Measurements from ENCODE around the gene BCL7A.
A peak's percentile ranks its signal among the peaks of the same experiment; 100 is the strongest.
"Not testable (repeated sequence)": the region's sequence is repeated elsewhere in the genome, so short reads cannot be mapped to it uniquely, and the experiment has no call there.

Gene BCL7A

DNA sequence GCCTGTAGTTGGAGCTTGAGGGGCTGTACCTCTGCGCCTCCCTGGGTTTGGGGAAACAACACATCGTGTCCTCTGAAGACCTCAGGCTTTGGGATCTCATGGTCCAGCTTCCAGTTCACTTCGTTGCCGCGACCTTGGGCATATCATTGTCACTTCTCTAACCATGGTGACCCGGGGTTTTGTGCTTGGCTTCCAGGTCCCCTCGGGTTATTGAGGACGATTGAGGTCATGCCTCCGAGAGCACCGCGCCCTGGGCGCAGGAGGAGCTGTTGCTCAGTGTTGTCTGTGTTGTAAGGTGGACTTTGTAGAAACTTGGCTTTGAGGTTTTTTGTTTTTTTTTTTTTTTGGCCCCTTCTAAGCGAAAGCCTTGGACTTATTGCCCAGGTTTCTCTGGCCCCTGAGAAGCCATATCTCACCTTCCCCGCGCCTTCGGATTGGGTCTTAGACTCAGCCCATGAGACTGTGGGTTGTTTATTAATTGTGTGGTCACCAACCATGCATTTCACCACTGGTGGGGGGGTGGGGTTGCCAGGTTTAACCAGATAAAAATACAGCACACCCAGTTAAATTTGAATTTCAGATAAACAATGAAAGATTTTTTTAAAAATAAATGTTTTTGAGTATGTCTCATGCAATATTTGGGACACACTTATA, 2.6 kb downstream of the BCL7A start:
- no peak for DNase-seq (ENCODE audit: low read depth in 2 of 3, low spot score in 1 of 3)

DNA sequence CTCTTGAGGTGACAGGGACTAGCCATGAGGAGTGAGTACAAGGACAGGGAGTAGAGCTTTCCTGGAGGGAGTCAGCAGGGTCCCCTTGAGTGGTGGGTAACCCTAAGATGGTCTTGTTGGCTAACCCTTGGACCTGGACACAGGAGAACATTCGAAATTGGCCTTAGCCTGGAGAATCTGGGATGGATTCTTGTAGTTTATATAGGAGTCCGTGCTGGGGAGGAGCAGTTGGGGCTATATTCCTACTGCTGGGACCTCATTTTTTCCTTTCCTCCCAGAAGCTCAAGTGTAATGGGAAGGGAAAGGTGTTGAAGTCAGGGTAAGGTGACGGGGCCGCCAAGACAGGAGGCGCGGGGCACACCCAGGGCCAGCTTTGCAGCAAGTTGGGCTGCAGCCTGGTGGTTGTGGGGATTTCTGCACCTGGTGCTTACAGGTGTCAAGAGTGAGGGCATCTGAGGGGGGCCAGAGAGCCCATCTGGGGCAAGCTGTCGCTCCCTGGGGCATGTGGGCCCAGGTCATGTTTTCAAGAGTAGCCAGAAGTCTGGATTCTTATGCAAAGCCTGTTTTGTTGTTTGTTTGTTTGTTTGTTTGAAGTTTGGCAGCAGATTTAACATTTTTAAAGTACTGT, 5.1 kb downstream of the BCL7A start:
- DNase-seq (ENCODE audit: low read depth in 2 of 3, low spot score in 1 of 3): no peak

GRCh38 chr12:122028165-122028904, 6.7 kb downstream of the BCL7A start:
- DNase-seq (ENCODE audit: low read depth in 2 of 3, low spot score in 1 of 3): no peak

DNA sequence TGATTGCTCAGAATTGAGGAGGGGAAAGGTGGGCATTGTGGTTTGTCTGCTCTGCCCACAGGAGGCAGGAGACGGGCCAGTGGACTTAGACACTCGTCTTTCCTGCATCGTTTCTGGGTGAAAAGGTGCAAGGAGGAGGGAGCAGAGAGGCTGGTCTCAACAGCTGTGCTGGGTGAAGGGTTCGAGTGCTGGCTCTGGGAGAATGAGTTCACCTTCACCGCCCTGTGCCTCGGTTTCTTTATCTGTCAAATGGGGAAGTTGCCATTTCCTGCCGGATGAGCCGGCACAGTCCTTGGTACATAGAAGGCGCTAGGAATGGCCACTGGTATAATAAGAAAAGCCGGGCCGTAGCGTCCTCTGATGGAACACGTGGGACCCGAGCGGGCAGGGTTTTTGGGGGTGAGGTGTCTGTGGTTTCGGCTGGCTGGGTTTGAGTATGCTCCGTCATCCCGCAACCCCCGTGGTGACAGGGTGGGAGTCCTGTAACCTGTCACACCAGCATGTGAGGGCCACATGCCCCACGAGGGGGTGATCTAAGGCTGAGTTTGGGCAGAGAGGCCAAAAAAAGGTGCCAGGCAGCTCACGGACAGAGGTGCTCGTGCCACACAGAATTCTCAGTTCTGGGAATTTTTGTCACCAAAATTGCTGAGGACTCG, 7.3 kb downstream of the BCL7A start:
- DNase-seq (ENCODE audit: low read depth in 2 of 3, low spot score in 1 of 3): no peak

DNA sequence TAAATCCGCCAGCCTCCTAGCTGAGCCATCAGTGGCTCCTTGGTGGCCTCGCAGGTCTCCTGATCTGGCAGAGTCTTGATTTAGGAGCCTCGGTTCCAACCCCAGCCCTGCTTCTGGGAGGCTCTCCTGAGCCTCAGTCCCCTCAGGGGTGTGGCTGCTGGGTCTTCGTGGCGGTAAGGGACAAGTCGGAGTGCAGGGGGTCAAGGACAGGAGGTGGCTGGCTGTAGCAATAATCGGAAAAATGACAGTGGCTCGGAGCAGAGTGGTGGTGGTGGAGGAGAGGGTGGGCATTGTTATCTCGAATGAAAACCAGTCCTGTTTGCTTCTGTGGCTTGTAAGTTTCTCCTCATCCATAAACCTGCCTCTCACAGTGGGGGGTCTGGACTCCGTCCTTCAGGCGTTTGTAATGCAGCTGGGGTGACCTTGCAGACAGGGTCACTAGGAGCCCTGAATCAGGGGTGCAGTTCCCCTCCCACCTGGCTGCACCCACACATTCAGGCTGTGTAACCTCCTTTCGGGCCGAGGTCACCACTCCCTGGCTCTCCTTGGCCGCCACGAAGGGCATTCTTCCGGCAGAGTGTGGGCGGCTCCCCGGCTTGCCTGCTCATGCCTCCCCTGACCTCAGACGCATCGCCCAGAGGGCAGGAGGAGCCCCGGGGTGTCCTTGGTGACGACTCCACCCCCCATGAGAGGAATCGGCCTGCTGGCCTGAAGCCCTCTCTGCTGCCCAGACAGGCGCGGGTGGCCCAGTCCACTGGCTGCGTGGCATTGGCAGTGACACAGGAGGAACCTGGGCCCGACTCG, 8.1 kb downstream of the BCL7A start:
- no peak for DNase-seq (ENCODE audit: low read depth in 2 of 3, low spot score in 1 of 3)

- DNase-seq (ENCODE audit: low read depth in 2 of 3, low spot score in 1 of 3): no peak
Observed at GRCh38 chr12:122030424-122031035, 8.8 kb downstream of the BCL7A start.

DNA sequence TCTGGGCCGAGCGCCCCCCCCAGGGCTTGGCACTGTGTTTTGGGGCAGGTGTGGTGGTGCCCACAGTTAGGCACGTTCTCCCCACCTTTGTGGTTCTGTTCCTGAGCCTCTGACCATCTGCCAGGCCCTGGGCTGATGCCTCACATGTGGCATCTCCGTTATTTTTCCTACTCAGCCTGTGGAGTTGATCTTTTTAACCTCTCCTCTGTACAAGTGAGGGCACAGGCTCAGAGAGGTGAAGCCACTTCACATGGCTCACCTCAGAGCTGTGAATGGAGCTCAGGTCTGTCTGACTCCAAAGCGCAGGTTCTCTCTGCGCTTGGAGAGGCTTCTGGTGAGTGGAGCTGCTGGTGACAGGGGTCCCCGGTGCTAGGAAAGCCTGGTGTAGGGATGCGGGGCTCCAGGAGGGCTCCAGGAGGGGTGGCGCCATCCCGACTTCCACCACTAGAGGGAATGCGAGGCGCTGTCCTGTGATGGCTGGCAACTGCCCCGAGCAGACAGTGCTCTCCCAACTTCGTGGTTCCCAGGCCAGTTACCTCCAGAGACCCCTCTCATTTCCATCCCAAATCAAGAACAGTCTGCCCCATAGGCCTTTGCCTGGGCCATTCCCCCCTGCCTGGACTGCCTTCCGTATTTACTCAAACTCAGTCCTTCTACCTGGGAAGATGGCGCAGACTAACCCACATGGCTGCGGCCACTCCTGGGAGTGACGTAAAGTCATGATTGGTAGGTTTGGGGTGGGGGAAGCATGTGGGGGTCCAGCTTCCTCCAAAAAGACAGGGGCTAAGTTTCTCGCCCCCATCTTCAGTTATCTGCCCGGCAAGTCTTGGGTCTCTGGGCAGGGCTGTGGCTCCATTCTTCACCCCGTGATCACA, 9.9 kb downstream of the BCL7A start:
- DNase-seq (ENCODE audit: low read depth in 2 of 3, low spot score in 1 of 3): peak in 2 of 3 donors; percentile 51 to 67

GRCh38 chr12:122032580-122032979, 10.9 kb downstream of the BCL7A start:
- DNase-seq (ENCODE audit: low read depth in 2 of 3, low spot score in 1 of 3): no peak

- DNase-seq (ENCODE audit: low read depth in 2 of 3, low spot score in 1 of 3): no peak
Observed at GRCh38 chr12:122035292-122035691, 13.6 kb downstream of the BCL7A start.

GRCh38 chr12:122036153-122036552, 14.5 kb downstream of the BCL7A start:
- no peak for DNase-seq (ENCODE audit: low read depth in 2 of 3, low spot score in 1 of 3)

- DNase-seq (ENCODE audit: low read depth in 2 of 3, low spot score in 1 of 3): no peak
Observed at GRCh38 chr12:122040579-122041386, 19.1 kb downstream of the BCL7A start.

DNA sequence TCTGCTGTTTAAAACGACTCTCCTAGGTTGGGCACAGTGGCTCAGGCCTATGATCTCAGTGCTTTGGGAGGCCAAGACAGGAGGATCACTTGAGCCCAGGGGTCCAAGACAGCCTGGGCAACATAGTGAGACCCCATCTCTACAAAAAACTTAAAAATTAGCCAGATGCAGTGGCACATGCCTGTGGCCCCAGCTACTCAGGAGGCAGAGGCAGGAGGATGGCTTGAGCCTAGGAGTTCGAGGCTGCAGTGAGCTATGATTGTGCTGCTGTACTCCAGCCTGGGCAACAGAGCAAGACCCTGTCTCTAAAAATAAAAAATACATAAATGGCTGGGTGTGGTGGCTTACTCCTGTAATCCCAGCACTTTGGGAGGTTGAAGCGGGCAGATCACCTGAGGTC, 19.8 kb downstream of the BCL7A start:
- DNase-seq (ENCODE audit: low read depth in 2 of 3, low spot score in 1 of 3): not testable (repeated sequence)

DNA sequence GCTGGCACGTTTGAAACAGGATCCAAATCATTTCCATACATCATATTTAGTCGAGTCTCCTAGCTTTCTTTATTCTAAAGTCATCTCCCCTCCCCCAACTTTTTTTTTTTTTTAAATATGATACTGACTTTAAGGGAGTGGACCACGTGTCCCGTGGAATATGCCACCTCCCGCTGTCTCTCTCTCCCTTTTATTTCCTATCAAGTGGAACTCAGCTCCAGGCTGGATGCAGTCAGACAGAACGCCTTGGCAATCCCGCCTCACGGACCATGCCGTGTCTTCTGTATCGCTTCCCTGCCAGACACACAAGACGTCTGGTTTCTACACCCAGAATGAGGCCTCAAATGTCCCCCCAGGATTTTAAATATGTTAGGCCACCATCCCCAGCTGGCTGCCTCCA, 21.2 kb downstream of the BCL7A start:
- no peak for DNase-seq (ENCODE audit: low read depth in 2 of 3, low spot score in 1 of 3)

- no peak for DNase-seq (ENCODE audit: low read depth in 2 of 3, low spot score in 1 of 3)
Observed at GRCh38 chr12:122043476-122043875, 21.8 kb downstream of the BCL7A start.

DNA sequence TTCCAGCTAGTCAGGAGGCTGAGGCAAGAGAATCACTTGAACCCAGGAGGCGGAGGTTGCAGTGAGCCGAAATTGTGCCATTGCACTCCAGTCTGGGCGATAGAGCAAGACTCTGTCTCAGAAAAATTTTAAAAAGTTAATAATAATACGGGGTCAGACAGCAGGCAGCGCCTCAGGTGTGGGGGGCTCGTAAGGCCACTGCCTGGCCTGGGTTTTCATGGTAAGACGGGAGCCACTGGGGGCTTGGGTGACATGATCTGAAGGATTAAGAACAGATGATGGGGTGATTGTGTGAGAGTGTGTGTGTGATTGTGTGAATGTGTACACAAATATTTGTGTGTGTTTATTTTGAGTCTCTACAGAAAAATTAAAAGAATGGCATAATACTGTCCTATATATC, 23.6 kb downstream of the BCL7A start:
- no peak for DNase-seq (ENCODE audit: low read depth in 2 of 3, low spot score in 1 of 3)

DNA sequence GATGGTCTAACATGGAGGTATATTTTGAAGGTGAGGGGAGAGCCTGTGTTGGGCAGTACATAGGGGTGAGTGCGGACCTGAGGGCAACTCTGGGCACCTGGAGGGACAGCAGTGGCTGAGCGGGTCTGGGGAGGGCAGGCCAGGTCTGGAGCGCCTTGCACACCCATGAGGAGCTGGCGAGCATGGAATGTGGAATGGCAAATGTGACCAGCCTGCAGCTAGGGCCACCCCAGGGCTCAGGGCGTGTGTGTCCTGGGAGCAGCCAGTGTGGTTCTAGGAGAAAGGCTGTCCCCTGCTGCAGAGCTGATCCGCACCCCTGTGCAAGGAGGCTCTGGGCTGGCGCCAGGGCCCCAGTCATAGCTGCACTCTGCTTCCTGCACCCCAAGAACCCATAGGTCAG, 24.5 kb downstream of the BCL7A start:
- DNase-seq (ENCODE audit: low read depth in 2 of 3, low spot score in 1 of 3): no peak

DNA sequence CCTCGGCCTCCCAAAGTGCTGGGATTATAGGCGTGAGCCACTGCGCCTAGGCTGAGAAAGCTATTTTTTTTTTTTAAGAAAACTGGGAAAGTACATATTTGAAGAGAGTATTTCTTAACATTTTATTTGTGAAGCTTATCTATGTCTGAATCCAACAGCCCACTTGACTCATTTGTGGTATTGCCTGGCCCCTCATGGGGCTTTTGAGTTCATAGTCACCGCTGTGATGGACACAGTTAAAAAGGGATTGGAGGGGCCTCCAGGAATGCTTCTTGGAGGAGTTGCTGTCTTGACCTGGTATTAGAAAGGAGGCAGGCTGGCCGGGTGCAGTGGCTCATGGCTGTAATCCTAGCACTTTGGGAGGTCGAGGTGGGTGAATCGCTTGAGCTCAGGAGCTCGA, 26.5 kb downstream of the BCL7A start:
- no peak for DNase-seq (ENCODE audit: low read depth in 2 of 3, low spot score in 1 of 3)

- no peak for DNase-seq (ENCODE audit: low read depth in 2 of 3, low spot score in 1 of 3)
Observed at GRCh38 chr12:122049827-122050226, 28.1 kb downstream of the BCL7A start.

GRCh38 chr12:122050706-122051105, 29.0 kb downstream of the BCL7A start:
- DNase-seq (ENCODE audit: low read depth in 2 of 3, low spot score in 1 of 3): no peak

All from stimulated activated CD4-positive, alpha-beta T cell treated with anti-CD3 and anti-CD28 coated beads, Interleukin-12 subunit alpha, Interleukin-12 subunit beta, amount 100 ng/mL, for 48 hours (primary cell).